WTC11 (cell line): ENCODE measurements around the gene TBX15. TPM values are rescaled to one million over a fixed set of nuclear protein-coding genes. Genes with fewer than 3 reads are reported as not detected.

Experiments used
- ATAC-seq: fragments of 200-7000 bp; cut with Tn5 transposase; 2 replicates; pipeline ENCODE4 v1.10.0; 2021; ENCODE audit warnings: mild to moderate bottlenecking, moderate library complexity
- CTCF ChIA-PET: fragments of 300-600 bp; sonication (Branson Sonifier 250); formaldehyde crosslinking; loops from one replicate; lab custom pipeline; 2021; ENCODE audit warnings: antibody characterized with exemption; lab: Charles Lee
- POLR2A ChIA-PET: fragments of 350-600 bp; sonication (Branson Sonifier 250); formaldehyde crosslinking; loops from one replicate; lab custom pipeline; 2021; ENCODE audit warnings: antibody characterized with exemption; lab: Charles Lee
- DNase-seq: peaks from one replicate; pipeline ENCODE4 v3.0.0; 2021; ENCODE audit warnings: low spot score
- H3K27ac Mint-ChIP-seq: 2 replicates; pipeline ENCODE4 v1.8.0; 2021; ENCODE audit warnings: mixed read lengths
- H3K27me3 Mint-ChIP-seq: 2 replicates; pipeline ENCODE4 v1.8.0; 2021; ENCODE audit warnings: low read depth, mild to moderate bottlenecking, moderate library complexity, mixed read lengths
- H3K36me3 Mint-ChIP-seq: 2 replicates; pipeline ENCODE4 v1.8.0; 2021; ENCODE audit warnings: mixed read lengths
- H3K4me1 Mint-ChIP-seq: 2 replicates; pipeline ENCODE4 v1.8.0; 2022; ENCODE audit warnings: mixed read lengths
- H3K4me3 Mint-ChIP-seq: 2 replicates; pipeline ENCODE4 v1.8.0; 2021; ENCODE audit warnings: mild to moderate bottlenecking, moderate library complexity, mixed read lengths
- H3K9me3 Mint-ChIP-seq: 2 replicates; pipeline ENCODE4 v1.8.0; 2021; ENCODE audit warnings: mixed read lengths
- CBFB ChIP-seq: sonication (generic); formaldehyde crosslinking; IDR thresholded peaks from 2 replicates; pipeline ENCODE4 v1.8.1; 2022; ENCODE audit warnings: mild to moderate bottlenecking, low read depth, missing genetic modification reagents
- GABPB1 ChIP-seq: sonication (generic); formaldehyde crosslinking; IDR thresholded peaks from 2 replicates; pipeline ENCODE4 v1.8.1; 2023; ENCODE audit warnings: mild to moderate bottlenecking, missing genetic modification reagents
- MXD4 ChIP-seq: fragments of 250-450 bp; sonication (Bioruptor Pico); IDR thresholded peaks from 2 replicates; pipeline ENCODE4 v1.8.0; 2021; ENCODE audit warnings: mild to moderate bottlenecking, moderate library complexity, borderline replicate concordance
- NFE2L1 ChIP-seq: sonication (generic); formaldehyde crosslinking; IDR thresholded peaks from 2 replicates; pipeline ENCODE4 v1.8.1; 2023; ENCODE audit warnings: missing genetic modification reagents
- NR1H2 ChIP-seq: sonication (generic); formaldehyde crosslinking; IDR thresholded peaks from 2 replicates; pipeline ENCODE4 v1.9.0; 2021; ENCODE audit warnings: mild to moderate bottlenecking, moderate library complexity, missing genetic modification reagents
- NR3C1 ChIP-seq: sonication (generic); formaldehyde crosslinking; conservative IDR thresholded peaks from 2 replicates; pipeline ENCODE4 v1.8.1; 2023; ENCODE audit warnings: low read depth, mild to moderate bottlenecking, missing genetic modification reagents
- RORB ChIP-seq: fragments of 250-450 bp; sonication (Bioruptor Pico); IDR thresholded peaks from 2 replicates; pipeline ENCODE4 v1.9.0; 2021; ENCODE audit warnings: mild to moderate bottlenecking
- SMAD4 ChIP-seq: sonication (generic); formaldehyde crosslinking; IDR thresholded peaks from 2 replicates; pipeline ENCODE4 v1.8.0; 2022; ENCODE audit warnings: mild to moderate bottlenecking, missing genetic modification reagents
- SP1 ChIP-seq: sonication (generic); formaldehyde crosslinking; conservative IDR thresholded peaks from 2 replicates; pipeline ENCODE4 v1.8.1; 2022; ENCODE audit warnings: missing genetic modification reagents
- TEAD4 ChIP-seq: sonication (generic); formaldehyde crosslinking; IDR thresholded peaks from 2 replicates; pipeline ENCODE4 v1.8.0; 2022; ENCODE audit warnings: mild to moderate bottlenecking, missing genetic modification reagents
- ZBTB21 ChIP-seq: sonication (generic); formaldehyde crosslinking; IDR thresholded peaks from 2 replicates; pipeline ENCODE4 v1.8.1; 2023; ENCODE audit warnings: mild to moderate bottlenecking, missing genetic modification reagents, borderline replicate concordance
- ZNF138 ChIP-seq: sonication (generic); formaldehyde crosslinking; conservative IDR thresholded peaks from 2 replicates; pipeline ENCODE4 v1.8.1; 2022; ENCODE audit warnings: mild to moderate bottlenecking, moderate library complexity, missing genetic modification reagents
- ZNF671 ChIP-seq: fragments of 250-450 bp; sonication (Bioruptor Pico); IDR thresholded peaks from 2 replicates; pipeline ENCODE4 v1.8.0; 2021; ENCODE audit warnings: mild to moderate bottlenecking
- total RNA-seq: library from RNA; stranded (reverse); gene quantifications from 3 replicates; pipeline ENCODE4 v1.2.3, GENCODE V29; 2021
- TF ChIP-seq, protein P1 (sequence below): sonication (generic); formaldehyde crosslinking; IDR thresholded peaks from 2 replicates; pipeline ENCODE4 v1.8.1; 2022; ENCODE audit warnings: low read depth, missing genetic modification reagents, borderline replicate concordance
- TF ChIP-seq, protein P2 (sequence below): sonication (generic); formaldehyde crosslinking; IDR thresholded peaks from 2 replicates; pipeline ENCODE4 v1.8.1; 2022; ENCODE audit warnings: mild to moderate bottlenecking, missing genetic modification reagents, moderate library complexity, borderline replicate concordance
- TF ChIP-seq, protein P3 (sequence below): fragments of 250-450 bp; sonication (Bioruptor Pico); IDR thresholded peaks from 2 replicates; pipeline ENCODE4 v2.1.2; 2022; ENCODE audit warnings: mild to moderate bottlenecking, moderate library complexity
- TF ChIP-seq, protein P4 (sequence below): sonication (generic); formaldehyde crosslinking; IDR thresholded peaks from 2 replicates; pipeline ENCODE4 v1.8.0; 2022; ENCODE audit warnings: missing genetic modification reagents
- TF ChIP-seq, protein P5 (sequence below): fragments of 250-450 bp; sonication (Bioruptor Pico); IDR thresholded peaks from 2 replicates; pipeline ENCODE4 v1.8.0; 2021; ENCODE audit warnings: mild to moderate bottlenecking
- TF ChIP-seq, protein P6 (sequence below): sonication (generic); formaldehyde crosslinking; IDR thresholded peaks from 2 replicates; pipeline ENCODE4 v1.8.1; 2023; ENCODE audit warnings: mild to moderate bottlenecking, missing genetic modification reagents, moderate library complexity
- TF ChIP-seq, protein P7 (sequence below): sonication (generic); formaldehyde crosslinking; IDR thresholded peaks from 2 replicates; pipeline ENCODE4 v1.8.0; 2023; ENCODE audit warnings: missing genetic modification reagents

TBX15 gene
- total RNA-seq, 1 experiment from 2014 or later: 0.11 TPM

DNA sequence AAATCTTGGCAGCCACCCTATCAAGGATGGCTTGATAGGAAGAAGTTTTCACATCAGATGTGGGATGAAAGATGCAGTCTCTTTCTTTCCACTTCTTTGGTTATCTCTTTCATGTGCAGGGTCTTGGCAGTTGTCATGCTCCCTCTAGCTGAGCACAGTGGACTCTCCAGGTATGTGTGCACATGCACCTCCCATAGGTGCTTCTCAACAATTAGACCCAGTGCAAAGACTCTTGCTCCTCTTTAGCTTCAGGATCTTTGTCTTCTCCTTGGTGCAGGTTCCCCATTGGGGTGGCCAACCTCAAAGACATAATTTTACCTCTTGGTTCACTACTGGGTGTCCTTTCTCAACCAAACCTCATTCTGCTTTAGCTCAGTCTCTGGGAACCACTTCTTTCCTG is 80.7 kb downstream of the TBX15 start:
- ATAC-seq: no peak
- Mint-ChIP-seq H3K4me3 (no peak overlapping the region), H3K4me1 (no peaks in the 10 kb centered on the region), H3K9me3 (no peaks in the 10 kb centered on the region), H3K27ac (no peak overlapping the region), H3K27me3 (no peaks in the 10 kb centered on the region), H3K36me3 (no peaks in the 10 kb centered on the region)
- TF ChIP-seq GABPB1 (CRISPR knock-in tag) (no peak), ZNF671 (CRISPR knock-in tag) (no peak), NR3C1 (no peak), SP1 (CRISPR knock-in tag) (no peak)
- CTCF ChIA-PET: interaction anchor here (0.7 kb wide), 1 partner anchor 81 kb away, joined by 4 read pairs; no protein-coding TSS in a partner anchor
- POLR2A ChIA-PET: no interaction called here
- DNase-seq: no peak

DNA sequence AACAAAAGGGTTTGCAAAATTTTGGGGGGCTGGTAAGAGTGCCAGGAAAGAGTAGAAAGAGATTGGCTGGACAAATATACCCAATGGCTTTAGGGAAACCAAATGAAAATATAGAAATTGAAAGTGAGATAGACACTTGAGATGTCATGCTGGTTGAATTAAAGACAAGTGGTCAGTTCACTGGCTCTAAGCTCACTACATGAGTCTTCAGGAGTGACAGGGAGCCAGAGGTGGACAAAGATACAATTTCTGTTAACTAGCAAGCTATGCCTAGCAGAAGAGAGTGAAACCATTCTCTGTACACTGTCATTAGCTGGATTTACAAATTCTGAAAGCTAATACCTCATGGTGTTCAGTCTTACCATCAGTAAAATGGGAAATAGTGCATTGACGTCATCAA is 82.5 kb downstream of the TBX15 start:
- ATAC-seq (no peak), DNase-seq (no peak)
- H3K27me3 Mint-ChIP-seq: no peaks in the 10 kb centered on the region
- H3K4me3 Mint-ChIP-seq: no peak overlapping the region
- ChIA-PET POLR2A (no interaction called here), CTCF (no interaction called here)
- H3K4me1 Mint-ChIP-seq: no peaks in the 10 kb centered on the region
- peaks cover 5% of the 10 kb centered on the region for H3K9me3 Mint-ChIP-seq
- H3K36me3 Mint-ChIP-seq: no peaks in the 10 kb centered on the region
- TF ChIP-seq MXD4 (CRISPR knock-in tag) (no peak), SMAD4 (no peak)
- TF ChIP-seq, protein P1, sequence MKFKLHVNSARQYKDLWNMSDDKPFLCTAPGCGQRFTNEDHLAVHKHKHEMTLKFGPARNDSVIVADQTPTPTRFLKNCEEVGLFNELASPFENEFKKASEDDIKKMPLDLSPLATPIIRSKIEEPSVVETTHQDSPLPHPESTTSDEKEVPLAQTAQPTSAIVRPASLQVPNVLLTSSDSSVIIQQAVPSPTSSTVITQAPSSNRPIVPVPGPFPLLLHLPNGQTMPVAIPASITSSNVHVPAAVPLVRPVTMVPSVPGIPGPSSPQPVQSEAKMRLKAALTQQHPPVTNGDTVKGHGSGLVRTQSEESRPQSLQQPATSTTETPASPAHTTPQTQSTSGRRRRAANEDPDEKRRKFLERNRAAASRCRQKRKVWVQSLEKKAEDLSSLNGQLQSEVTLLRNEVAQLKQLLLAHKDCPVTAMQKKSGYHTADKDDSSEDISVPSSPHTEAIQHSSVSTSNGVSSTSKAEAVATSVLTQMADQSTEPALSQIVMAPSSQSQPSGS (CRISPR knock-in tag): no peak
- TF ChIP-seq, protein P2, sequence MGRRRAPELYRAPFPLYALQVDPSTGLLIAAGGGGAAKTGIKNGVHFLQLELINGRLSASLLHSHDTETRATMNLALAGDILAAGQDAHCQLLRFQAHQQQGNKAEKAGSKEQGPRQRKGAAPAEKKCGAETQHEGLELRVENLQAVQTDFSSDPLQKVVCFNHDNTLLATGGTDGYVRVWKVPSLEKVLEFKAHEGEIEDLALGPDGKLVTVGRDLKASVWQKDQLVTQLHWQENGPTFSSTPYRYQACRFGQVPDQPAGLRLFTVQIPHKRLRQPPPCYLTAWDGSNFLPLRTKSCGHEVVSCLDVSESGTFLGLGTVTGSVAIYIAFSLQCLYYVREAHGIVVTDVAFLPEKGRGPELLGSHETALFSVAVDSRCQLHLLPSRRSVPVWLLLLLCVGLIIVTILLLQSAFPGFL (CRISPR knock-in tag): no peak
- TF ChIP-seq, protein P3, sequence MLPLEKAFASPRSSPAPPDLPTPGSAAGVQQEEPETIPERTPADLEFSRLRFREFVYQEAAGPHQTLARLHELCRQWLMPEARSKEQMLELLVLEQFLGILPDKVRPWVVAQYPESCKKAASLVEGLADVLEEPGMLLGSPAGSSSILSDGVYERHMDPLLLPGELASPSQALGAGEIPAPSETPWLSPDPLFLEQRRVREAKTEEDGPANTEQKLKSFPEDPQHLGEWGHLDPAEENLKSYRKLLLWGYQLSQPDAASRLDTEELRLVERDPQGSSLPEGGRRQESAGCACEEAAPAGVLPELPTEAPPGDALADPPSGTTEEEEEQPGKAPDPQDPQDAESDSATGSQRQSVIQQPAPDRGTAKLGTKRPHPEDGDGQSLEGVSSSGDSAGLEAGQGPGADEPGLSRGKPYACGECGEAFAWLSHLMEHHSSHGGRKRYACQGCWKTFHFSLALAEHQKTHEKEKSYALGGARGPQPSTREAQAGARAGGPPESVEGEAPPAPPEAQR (CRISPR knock-in tag): no peak
- TF ChIP-seq, protein P4, sequence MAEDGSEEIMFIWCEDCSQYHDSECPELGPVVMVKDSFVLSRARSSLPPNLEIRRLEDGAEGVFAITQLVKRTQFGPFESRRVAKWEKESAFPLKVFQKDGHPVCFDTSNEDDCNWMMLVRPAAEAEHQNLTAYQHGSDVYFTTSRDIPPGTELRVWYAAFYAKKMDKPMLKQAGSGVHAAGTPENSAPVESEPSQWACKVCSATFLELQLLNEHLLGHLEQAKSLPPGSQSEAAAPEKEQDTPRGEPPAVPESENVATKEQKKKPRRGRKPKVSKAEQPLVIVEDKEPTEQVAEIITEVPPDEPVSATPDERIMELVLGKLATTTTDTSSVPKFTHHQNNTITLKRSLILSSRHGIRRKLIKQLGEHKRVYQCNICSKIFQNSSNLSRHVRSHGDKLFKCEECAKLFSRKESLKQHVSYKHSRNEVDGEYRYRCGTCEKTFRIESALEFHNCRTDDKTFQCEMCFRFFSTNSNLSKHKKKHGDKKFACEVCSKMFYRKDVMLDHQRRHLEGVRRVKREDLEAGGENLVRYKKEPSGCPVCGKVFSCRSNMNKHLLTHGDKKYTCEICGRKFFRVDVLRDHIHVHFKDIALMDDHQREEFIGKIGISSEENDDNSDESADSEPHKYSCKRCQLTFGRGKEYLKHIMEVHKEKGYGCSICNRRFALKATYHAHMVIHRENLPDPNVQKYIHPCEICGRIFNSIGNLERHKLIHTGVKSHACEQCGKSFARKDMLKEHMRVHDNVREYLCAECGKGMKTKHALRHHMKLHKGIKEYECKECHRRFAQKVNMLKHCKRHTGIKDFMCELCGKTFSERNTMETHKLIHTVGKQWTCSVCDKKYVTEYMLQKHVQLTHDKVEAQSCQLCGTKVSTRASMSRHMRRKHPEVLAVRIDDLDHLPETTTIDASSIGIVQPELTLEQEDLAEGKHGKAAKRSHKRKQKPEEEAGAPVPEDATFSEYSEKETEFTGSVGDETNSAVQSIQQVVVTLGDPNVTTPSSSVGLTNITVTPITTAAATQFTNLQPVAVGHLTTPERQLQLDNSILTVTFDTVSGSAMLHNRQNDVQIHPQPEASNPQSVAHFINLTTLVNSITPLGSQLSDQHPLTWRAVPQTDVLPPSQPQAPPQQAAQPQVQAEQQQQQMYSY: no peak
- H3K27ac Mint-ChIP-seq: no peak overlapping the region

DNA sequence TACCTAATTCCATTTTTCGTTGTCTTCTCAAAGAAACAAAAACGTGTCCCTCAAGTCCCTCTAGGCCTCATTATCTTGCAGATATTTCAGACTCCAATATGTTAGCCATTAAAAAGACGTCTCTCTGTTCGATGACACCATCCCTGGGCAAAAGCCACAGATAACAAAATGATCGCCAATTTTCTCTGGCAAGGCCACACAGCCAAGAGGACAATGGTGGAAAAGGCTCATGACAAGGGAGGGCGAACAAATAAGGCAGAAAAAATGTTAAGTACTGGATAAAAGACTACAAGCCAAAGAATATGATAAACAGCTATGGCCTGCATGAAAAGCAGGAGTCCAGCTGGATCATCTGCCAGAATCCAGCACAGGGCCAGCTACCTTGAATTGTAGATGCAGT is 82.9 kb downstream of the TBX15 start:
- Mint-ChIP-seq H3K27ac (no peak overlapping the region), H3K27me3 (no peaks in the 10 kb centered on the region), H3K4me3 (no peak overlapping the region)
- ChIA-PET CTCF (no interaction called here), POLR2A (no interaction called here)
- no peak for ATAC-seq
- TF ChIP-seq NR1H2 (CRISPR knock-in tag): no peak
- no peak for TF ChIP-seq ZNF138 (CRISPR knock-in tag)
- TF ChIP-seq, all 79 proteins: peak for 0
- Mint-ChIP-seq H3K9me3 (peaks cover 5% of the 10 kb centered on the region), H3K4me1 (no peaks in the 10 kb centered on the region), H3K36me3 (no peaks in the 10 kb centered on the region)
- no peak for DNase-seq

DNA sequence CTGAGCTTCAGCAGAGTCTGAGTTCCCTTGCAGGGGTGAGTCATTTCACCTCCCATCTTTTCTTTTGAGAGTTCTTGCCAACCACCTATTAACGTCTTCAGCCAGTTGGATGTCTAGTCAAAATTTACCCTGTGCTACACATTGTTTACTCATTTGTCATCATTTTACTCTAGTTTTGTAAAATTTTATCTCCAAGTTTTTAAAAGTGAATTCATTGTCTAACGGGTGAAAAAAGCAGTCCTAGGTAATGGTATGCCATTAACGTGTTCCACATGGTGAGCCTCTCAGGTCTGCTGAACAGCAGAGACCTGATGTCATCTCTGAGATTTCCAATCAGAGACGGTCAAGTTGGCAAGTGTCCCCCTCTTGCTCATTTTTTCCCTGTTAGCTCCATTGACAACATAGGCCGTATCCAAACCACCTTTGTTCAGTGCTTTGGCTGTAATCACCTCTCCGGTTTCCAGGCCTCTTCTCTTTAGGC is 85.4 kb downstream of the TBX15 start:
- no peak for DNase-seq
- H3K36me3 Mint-ChIP-seq: no peaks in the 10 kb centered on the region
- H3K27me3 Mint-ChIP-seq: no peaks in the 10 kb centered on the region
- ATAC-seq: no peak
- H3K4me1 Mint-ChIP-seq: no peaks in the 10 kb centered on the region
- peaks cover 5% of the 10 kb centered on the region for H3K9me3 Mint-ChIP-seq
- no peak overlapping the region for H3K4me3 Mint-ChIP-seq
- POLR2A ChIA-PET: no interaction called here
- no peak overlapping the region for H3K27ac Mint-ChIP-seq
- CTCF ChIA-PET: no interaction called here
- TF ChIP-seq NFE2L1 (CRISPR knock-in tag) (no peak), TEAD4 (CRISPR knock-in tag) (no peak), ZBTB21 (no peak), RORB (CRISPR knock-in tag) (no peak), CBFB (no peak), NR3C1 (no peak)
- TF ChIP-seq, protein P5, sequence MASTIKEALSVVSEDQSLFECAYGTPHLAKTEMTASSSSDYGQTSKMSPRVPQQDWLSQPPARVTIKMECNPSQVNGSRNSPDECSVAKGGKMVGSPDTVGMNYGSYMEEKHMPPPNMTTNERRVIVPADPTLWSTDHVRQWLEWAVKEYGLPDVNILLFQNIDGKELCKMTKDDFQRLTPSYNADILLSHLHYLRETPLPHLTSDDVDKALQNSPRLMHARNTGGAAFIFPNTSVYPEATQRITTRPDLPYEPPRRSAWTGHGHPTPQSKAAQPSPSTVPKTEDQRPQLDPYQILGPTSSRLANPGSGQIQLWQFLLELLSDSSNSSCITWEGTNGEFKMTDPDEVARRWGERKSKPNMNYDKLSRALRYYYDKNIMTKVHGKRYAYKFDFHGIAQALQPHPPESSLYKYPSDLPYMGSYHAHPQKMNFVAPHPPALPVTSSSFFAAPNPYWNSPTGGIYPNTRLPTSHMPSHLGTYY (CRISPR knock-in tag): no peak
- TF ChIP-seq, protein P6, sequence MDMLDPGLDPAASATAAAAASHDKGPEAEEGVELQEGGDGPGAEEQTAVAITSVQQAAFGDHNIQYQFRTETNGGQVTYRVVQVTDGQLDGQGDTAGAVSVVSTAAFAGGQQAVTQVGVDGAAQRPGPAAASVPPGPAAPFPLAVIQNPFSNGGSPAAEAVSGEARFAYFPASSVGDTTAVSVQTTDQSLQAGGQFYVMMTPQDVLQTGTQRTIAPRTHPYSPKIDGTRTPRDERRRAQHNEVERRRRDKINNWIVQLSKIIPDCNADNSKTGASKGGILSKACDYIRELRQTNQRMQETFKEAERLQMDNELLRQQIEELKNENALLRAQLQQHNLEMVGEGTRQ (CRISPR knock-in tag): no peak
- TF ChIP-seq, protein P7, sequence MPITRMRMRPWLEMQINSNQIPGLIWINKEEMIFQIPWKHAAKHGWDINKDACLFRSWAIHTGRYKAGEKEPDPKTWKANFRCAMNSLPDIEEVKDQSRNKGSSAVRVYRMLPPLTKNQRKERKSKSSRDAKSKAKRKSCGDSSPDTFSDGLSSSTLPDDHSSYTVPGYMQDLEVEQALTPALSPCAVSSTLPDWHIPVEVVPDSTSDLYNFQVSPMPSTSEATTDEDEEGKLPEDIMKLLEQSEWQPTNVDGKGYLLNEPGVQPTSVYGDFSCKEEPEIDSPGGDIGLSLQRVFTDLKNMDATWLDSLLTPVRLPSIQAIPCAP (CRISPR knock-in tag): no peak
